Activated CD8-positive, alpha-beta memory T cell treated with anti-CD3 and anti-CD28 coated beads, Interleukin-2, amount 50 U/mL, for 1 hour (primary cell): ENCODE measurements around the gene PHOX2A.

ENCODE experiments used
- DNase-seq: peaks from one replicate; pipeline ENCODE4 v3.0.0-alpha.2; 2020; ENCODE audit errors: extremely low read depth

The PHOX2A gene

DNA sequence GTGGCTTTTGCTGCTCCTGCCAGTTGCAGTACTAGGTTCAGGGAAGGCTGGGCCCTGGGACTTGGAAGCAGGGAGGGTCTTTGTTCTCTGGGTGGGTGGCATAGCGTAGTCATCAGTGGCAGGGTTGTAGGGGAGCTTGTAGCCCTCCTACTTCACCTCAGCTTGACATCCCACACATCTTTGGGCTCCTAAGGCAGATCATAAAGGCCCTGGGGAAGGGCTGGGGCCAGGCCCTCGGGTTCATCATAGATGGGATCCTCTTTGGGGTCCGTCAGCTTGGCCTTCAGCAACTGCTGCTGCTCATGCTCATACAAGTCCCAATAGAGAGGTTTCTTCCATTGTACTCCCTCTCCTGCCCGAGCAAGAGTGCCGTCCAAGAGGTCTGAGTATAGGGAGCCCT is 6.0 kb upstream of the PHOX2A start:
- DNase-seq: no peak

DNA sequence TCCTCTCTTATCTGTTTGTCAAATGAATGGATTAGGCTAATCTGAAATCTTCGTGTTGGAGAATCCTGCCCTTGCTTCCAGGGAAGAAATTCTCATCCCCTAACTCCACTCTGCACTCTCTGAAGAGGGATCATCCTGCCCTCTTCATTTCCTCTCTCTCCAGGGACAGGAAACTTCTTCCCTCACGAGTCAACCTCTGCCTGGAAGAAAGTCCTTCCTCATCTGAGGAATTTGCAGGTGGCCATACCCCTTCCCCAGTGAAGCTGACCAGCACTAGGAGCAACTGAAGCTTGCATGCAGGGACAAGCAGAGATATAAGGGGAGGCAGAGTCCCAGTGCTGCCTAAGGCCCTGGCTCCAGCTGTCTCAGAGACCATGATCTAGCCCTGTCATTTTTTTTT is 3.6 kb upstream of the PHOX2A start:
- DNase-seq: no peak

GRCh38 chr11:72245263-72245816 is 1.4 kb upstream of the PHOX2A start:
- DNase-seq: no peak

- DNase-seq: no peak
Observed at GRCh38 chr11:72244361-72245262, 636 bp upstream of the PHOX2A start.

DNA sequence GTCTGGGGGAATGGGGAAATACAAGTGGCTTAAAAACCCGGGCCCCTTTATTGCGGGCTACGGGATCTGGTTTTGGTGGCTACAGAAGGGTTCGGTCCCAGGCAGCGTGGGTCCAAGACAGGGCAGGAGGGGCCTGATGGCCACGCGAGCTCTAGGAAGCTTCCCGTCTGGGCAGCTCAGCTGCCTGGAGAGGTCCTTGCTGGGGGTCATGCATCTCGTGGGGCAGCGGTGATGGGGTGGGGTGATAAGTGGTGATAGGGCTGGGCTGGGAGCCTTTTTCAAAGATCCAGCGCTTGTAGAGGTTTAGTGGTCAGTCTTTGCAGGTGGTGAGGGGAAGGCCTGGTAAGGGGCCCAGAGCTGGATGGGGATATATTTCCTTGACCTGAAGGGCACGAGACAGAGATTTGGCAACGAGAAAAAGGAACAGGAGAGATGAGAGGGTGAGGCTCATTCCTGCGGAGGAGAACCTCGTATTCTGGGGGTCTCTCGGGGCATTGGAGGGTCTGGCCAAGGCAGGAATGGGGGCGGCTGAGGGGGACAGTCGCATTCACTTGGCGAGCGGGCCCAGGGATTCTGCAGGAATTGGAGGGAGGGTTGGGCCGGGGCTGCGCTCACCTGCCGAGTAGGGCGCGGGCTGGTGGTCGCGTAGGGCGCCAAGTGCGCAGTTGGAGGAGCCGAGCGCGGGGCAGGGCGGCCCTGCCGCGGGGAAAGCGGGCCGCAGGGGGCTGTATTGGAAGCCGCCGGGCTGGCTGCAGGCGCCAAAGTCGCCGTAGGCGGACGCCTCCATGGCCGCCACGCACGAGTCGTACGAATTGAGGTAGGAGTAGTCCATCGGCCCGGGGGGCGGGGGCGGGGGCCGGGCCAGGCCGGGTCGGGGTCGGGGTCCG is 560 bp downstream of the PHOX2A start:
- no peak for DNase-seq

- DNase-seq: no peak
Observed at GRCh38 chr11:72242141-72242540, 1.8 kb downstream of the PHOX2A start.

- no peak for DNase-seq
Observed at GRCh38 chr11:72241291-72241781, 2.6 kb downstream of the PHOX2A start.

DNA sequence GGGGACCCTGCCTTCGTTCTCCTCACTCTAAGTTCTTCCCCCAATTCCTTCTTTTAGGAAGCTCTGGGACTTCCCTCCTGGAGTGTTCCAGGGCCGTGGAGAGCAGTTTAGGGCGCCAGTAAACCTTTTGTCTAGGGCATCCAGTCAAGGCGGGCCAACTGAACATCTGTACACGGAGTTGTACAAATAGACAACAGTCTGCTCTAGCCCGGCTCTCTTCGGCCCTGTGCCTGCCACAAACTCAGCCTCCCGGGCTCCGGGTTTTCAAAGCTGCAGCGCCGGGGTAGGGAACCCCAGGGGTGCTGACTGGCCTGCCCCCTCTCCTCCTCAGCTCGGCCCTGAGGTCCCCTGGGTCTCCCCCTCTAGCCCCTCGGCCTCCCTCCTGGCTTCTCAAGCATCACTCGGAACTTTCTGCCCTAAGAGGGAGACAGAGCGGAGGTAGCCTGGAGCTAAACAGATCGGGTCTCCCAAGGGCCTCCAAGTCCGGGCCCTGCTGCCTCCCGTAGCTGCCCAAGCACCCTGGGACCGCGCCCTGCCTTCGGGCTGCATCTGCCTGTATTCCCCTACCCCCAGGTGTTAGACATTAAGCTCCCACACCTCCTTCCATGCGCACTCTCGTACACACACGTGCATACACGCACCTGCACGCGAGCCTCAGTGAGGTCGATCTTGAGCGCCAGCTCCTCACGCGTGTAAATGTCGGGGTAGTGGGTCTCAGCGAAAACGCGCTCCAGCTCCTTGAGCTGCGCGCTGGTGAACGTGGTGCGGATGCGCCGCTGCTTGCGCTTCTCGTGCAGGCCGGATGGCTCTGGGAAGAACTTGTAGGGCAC is 3.3 kb downstream of the PHOX2A start:
- DNase-seq: no peak

- no peak for DNase-seq
Observed at GRCh38 chr11:72239849-72240460, 4.0 kb downstream of the PHOX2A start.

DNA sequence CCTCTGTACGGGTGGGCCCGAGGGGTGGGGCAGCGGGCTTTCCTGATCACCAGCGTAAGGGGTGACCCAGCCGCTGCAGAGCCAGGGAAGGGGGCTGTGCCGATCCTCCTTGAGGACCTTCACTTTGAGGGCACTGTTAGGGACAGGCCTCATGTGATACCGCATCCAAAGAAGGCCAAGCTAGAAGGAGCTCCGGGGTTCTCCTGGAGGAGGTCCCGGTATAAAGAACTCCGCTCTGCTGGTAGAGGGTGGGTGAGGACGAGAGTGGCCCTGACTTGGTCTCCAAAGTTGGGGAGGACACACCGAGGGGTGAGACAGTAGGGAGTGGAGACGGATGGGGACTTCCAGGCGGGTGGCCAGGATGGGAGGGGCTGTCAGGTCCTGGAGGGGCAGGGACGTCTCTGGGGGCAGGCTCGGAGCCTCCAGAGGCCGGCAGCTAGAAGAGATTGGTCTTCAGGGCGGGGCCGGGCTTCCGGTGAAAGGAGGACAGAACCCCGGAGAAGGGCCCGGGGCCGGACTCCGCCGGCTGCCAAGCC is 4.6 kb downstream of the PHOX2A start:
- DNase-seq: no peak

DNA sequence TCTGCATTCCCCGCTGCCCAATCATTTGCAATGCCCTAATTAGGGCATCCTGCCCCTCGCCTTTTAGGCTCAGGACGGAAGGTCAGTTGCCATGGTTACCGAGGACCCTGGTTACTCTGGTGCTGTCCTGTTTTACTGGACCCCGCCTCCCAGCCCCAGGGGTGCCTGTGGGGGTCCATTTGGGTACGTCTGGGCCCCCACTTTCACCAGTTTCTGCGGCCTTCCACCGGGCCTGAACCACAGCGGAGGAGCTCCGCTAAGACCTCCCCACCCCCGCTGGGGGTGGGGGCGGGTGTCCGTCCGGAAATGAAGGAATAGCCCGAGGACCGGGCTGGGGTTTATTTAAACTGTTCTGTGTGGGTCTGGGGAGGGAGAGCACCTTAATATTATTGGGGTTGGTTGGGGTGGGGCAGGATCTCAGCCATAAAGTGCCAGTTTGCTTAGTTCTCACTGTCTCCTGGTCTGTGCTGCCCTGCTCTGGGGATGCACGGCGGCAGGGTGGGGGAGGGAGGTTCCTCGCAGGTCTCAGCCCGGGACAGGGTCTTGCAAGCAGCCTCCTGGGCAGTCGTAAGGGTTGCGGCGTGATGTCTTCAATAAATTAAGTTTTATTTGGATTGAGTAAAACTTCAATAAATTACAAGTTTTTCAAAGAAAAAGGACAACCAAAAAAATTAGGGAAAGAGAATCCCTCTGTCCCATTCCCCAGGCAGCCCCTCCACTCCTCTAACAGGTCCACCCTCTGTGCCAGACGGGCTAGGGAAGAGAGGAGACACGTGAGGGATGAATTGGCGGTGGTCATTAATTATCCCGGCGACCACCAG is 5.3 kb downstream of the PHOX2A start:
- DNase-seq: no peak

GRCh38 chr11:72238040-72238450 is 5.9 kb downstream of the PHOX2A start:
- no peak for DNase-seq

GRCh38 chr11:72237112-72237931 is 6.7 kb downstream of the PHOX2A start:
- no peak for DNase-seq

- DNase-seq: no peak
Observed at GRCh38 chr11:72236774-72237111, 7.2 kb downstream of the PHOX2A start.

DNA sequence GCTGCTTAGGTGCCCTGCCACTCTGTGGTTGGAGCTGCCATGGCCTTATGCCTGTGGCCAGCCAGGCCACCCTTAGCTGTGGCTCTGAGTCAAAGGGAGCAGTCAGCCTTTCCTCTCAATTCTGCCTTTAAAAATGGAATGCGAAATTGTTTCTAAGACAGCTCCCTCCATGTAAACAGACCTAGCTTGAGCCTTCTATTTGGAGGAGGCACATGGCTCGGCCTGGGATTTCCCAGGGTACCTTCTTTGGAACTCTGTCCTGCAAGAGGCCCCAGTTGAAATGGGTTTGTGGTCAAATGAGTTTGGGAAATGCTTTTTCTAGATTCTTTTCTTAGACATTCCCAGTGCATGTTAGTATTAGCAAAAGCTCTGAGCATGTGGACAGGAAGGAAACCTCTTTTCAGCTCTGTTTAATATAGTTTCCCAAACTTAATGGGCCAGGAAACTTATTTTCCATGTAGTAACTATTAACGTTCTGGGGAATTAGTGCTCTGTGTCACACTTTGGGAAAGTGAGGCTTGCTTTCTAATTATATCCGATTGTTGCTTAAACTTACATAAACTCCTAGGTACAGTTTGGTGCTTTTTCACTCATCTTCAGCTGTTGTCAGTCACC is 7.8 kb downstream of the PHOX2A start:
- no peak for DNase-seq

DNA sequence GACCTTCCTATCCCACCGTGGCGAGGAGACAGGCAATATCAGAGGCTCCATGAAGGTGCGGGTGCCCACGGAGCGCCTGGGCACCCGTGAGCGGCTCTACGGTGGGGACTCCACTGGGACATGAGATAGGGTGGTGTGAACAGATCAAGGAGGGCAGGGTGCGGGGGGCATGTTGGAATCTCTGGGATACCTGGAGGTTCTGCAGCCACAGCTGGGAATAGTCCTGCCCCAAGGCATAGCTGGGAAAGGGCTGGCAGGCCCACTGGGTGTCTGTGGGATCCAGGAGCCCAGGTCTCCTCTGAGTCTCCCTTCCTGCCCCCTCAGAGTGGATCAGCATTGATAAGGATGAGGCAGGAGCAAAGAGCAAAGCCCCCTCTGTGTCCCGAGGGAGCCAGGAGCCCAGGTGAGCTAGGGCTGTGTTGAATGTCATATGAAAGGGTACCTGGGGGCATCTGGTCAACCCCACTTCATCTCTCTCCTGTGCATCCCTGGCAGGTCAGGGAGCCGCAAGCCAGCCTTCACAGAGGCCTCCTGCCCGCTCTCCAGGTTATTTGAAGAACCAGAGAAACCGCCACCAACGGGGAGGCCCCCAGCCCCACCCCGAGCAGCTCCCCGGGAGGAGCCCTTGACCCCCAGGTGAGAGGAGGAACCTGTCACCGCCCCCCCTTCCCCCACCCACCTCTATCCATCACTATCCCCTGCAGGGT is 8.5 kb downstream of the PHOX2A start:
- DNase-seq: no peak

GRCh38 chr11:72234920-72235319 is 9.1 kb downstream of the PHOX2A start:
- DNase-seq: no peak

GRCh38 chr11:72234514-72234830 is 9.5 kb downstream of the PHOX2A start:
- no peak for DNase-seq
